ENCODE results near the gene TCOF1. TPM values are rescaled to one million over a fixed set of nuclear protein-coding genes. Genes with fewer than 3 reads are reported as not detected.

Gene TCOF1
- total and polyA plus RNA-seq, 2 of the 8 experiments (the other 6 are each of a cell fraction or from before 2014, with no cell fraction given), result 35.9 to 170 TPM

DNA sequence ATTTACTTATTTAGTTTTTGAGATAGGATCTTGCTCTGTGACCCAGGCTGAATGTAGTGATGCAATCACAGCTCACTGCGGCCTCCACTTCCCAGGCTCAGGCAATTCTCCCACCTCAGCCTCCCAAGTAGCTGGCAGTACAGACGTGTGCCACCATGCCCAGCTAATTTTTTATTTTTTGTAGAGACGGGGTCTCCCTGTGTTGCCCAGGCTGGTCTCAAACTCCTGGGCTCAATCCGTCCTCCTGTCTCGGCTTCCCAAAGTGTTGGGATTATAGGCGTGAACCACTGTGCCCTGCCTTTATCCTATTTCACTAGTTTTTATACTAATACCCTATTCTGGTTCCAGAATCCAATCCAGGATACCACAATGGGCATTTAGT lies 85.2 kb downstream of the TCOF1 start (continued):
- peak; percentile 73; the same call in 1 of the 2 replicates for TF ChIP-seq CEBPB (IDR thresholded peaks at IDR 0.05; ENCODE audit: low read depth, low read length)
